Liver (tissue), 9 donors: ENCODE data around the gene ZBTB21. TPM values are rescaled to one million over a fixed set of nuclear protein-coding genes. Genes with fewer than 3 reads are reported as not detected.
"Not testable (repeated sequence)": the region's sequence is repeated elsewhere in the genome, so short reads cannot be mapped to it uniquely, and the experiment has no call there.

Experiments used
- DNase-seq: peaks from one replicate; pipeline ENCODE4 v3.0.0-alpha.2; 2017; ENCODE audit warnings: low spot score
- H3K27ac ChIP-seq, 2 donors: one replicate each; pipeline ENCODE4 v1.7.0; 2013; ENCODE audit warnings: inconsistent platforms in 2 of 2, low read length in 2 of 2, control low read depth in 1 of 2, low read depth in 1 of 2, mild to moderate bottlenecking in 1 of 2
- H3K27me3 ChIP-seq, 4 donors: one replicate each; pipeline versions ENCODE4 v1.6.1 to v1.7.0; 2013; ENCODE audit warnings: low read length in 3 of 4, inconsistent platforms in 1 of 4, mild to moderate bottlenecking in 1 of 4, moderate library complexity in 1 of 4; ENCODE audit not compliant: control insufficient read depth in 4 of 4, insufficient read depth in 4 of 4
- H3K36me3 ChIP-seq, 4 donors: one replicate each; pipeline versions ENCODE4 v1.6.1 to v1.7.0; 2013; ENCODE audit warnings: low read length in 3 of 4, mild to moderate bottlenecking in 3 of 4, low read depth in 1 of 4, moderate library complexity in 1 of 4; ENCODE audit not compliant: control insufficient read depth in 4 of 4, insufficient read depth in 3 of 4
- H3K4me1 ChIP-seq, 4 donors: one replicate each; pipeline versions ENCODE4 v1.6.1 to v1.7.0; 2013; ENCODE audit warnings: low read length in 3 of 4, mild to moderate bottlenecking in 3 of 4, moderate library complexity in 1 of 4; ENCODE audit not compliant: control insufficient read depth in 4 of 4, insufficient read depth in 4 of 4
- H3K4me3 ChIP-seq, 3 donors: one replicate each; pipeline versions ENCODE4 v1.6.1 to v1.7.0; 2013; ENCODE audit warnings: low read length in 3 of 3, control low read depth in 1 of 3, low read depth in 1 of 3, mild to moderate bottlenecking in 1 of 3
- H3K9ac ChIP-seq, 2 donors: one replicate each; pipeline ENCODE4 v1.7.0; 2013; ENCODE audit warnings: low read length in 2 of 2, mild to moderate bottlenecking in 2 of 2, moderate library complexity in 2 of 2, control low read depth in 1 of 2, low read depth in 1 of 2
- H3K9me3 ChIP-seq, 4 donors: one replicate each; pipeline versions ENCODE4 v1.6.1 to v1.7.0; 2013; ENCODE audit warnings: low read length in 3 of 4; ENCODE audit not compliant: control insufficient read depth in 4 of 4
- EGR1 ChIP-seq, 2 donors: IDR thresholded peaks; 2 replicates each; pipeline ENCODE4 v1.6.1; 2016 to 2018; ENCODE audit warnings: antibody characterized with exemption in 2 of 2, low read depth in 2 of 2
- FOXA1 ChIP-seq: IDR thresholded peaks from 2 replicates; pipeline ENCODE4 v1.6.1; 2016; ENCODE audit warnings: antibody characterized with exemption
- FOXA2 ChIP-seq: IDR thresholded peaks from 2 replicates; pipeline ENCODE4 v1.6.1; 2016; ENCODE audit warnings: antibody characterized with exemption
- GABPA ChIP-seq, 2 donors: IDR thresholded peaks in 1 of 2; conservative IDR thresholded peaks in 1 of 2; 2 replicates each; pipeline ENCODE4 v1.6.1; 2016; ENCODE audit warnings: antibody characterized with exemption in 2 of 2, mild to moderate bottlenecking in 1 of 2, moderate library complexity in 1 of 2
- HNF4A ChIP-seq, 2 donors: conservative IDR thresholded peaks; 2 replicates each; pipeline ENCODE4 v1.6.1; 2016; ENCODE audit warnings: antibody characterized with exemption in 2 of 2, mild to moderate bottlenecking in 2 of 2
- HNF4G ChIP-seq: IDR thresholded peaks from 2 replicates; pipeline ENCODE4 v1.6.1; 2016; ENCODE audit warnings: antibody characterized with exemption
- JUND ChIP-seq, 2 donors: IDR thresholded peaks; 2 replicates each; pipeline ENCODE4 v1.6.1; 2016; ENCODE audit warnings: antibody characterized with exemption in 2 of 2
- NR2F2 ChIP-seq: IDR thresholded peaks from 2 replicates; pipeline ENCODE4 v1.6.1; 2016; ENCODE audit warnings: antibody characterized with exemption
- RAD21 ChIP-seq, 2 donors: IDR thresholded peaks; 2 replicates each; pipeline ENCODE4 v1.6.1; 2016; ENCODE audit warnings: antibody characterized with exemption in 2 of 2, mild to moderate bottlenecking in 2 of 2
- TAF1 ChIP-seq: conservative IDR thresholded peaks from 2 replicates; pipeline ENCODE4 v1.6.1; 2016; ENCODE audit warnings: antibody characterized with exemption, mild to moderate bottlenecking
- YY1 ChIP-seq: IDR thresholded peaks from 2 replicates; pipeline ENCODE4 v1.6.1; 2016; ENCODE audit warnings: antibody characterized with exemption, mild to moderate bottlenecking
- WGBS: extraction: QIAGEN DNeasy Blood & Tissue Kit; methylation state at CpG from one replicate; pipeline ENCODE4 v1.1.7; 2013; 5-methylcytosine and 5-hydroxymethylcytosine counted together
- polyA plus RNA-seq, 2 donors: library from polyadenylated mRNA; stranded (reverse) in 1 of 2; unstranded in 1 of 2; fragments of 200-250 nt in 1 of 2; fragments of >200 nt in 1 of 2; fragmentation: Nextera tagmentation in 1 of 2; extraction: Ambion mirVana in 1 of 2; gene quantifications; one replicate each; pipeline versions ENCODE4 v1.2.1 to v1.2.3, GENCODE V29; 2013 to 2015
- total RNA-seq, 2 donors: library from RNA; depleted of rRNA; stranded (reverse); fragments of >200 nt; gene quantifications; one replicate each; pipeline ENCODE4 v1.2.3, GENCODE V29; 2014
- TF ChIP-seq, protein P1 (sequence below): IDR thresholded peaks from 2 replicates; pipeline ENCODE4 v1.6.1; 2016; ENCODE audit warnings: antibody characterized with exemption, mild to moderate bottlenecking
- TF ChIP-seq, protein P2 (sequence below): IDR thresholded peaks from 2 replicates; pipeline ENCODE4 v1.6.1; 2016; ENCODE audit warnings: antibody characterized with exemption
- TF ChIP-seq, protein P3 (sequence below): IDR thresholded peaks from 2 replicates; pipeline ENCODE4 v1.6.1; 2016; ENCODE audit warnings: antibody characterized with exemption
- TF ChIP-seq, protein P4 (sequence below): IDR thresholded peaks from 2 replicates; pipeline ENCODE4 v1.6.1; 2016; ENCODE audit warnings: antibody characterized with exemption
- donor health status: healthy.
- donor health status: healthy.
- donor health status: healthy.
- donor health status: healthy.
- donor health status: healthy.

Gene ZBTB21
- total and polyA plus RNA-seq, 4 donors = 3.1 to 14.1 (median 4.0) TPM

- Histone ChIP-seq H3K27ac (no peak overlapping the region), H3K9me3 (no peaks in the 10 kb centered on the region), H3K36me3 (no peaks in the 10 kb centered on the region), H3K27me3 (no peaks in the 10 kb centered on the region), H3K9ac (no peak overlapping the region), H3K4me1 (peaks cover 0 to 3% (median under 1%) of the 10 kb centered on the region in 4 donors), H3K4me3 (no peak overlapping the region)
- no peak for DNase-seq
- no peak for TF ChIP-seq YY1
- TF ChIP-seq EGR1 (IDR thresholded peaks at IDR 0.05; ENCODE audit: low read depth in 2 of 2) = no peak
- no peak for TF ChIP-seq GABPA (IDR thresholded peaks at IDR 0.05 in 1 of 2, conservative IDR thresholded peaks at IDR 0.05 in 1 of 2)
- no peak for TF ChIP-seq FOXA2
- TF ChIP-seq HNF4A (conservative IDR thresholded peaks at IDR 0.05) = no peak
- no peak for TF ChIP-seq FOXA1
- TF ChIP-seq RAD21 (IDR thresholded peaks at IDR 0.05) = no peak
- WGBS = 85% methylated on average over 14 of the region's 14 CpGs
Observed at GRCh38 chr21:41961282-41961701, 48.9 kb downstream of the ZBTB21 start.

DNA sequence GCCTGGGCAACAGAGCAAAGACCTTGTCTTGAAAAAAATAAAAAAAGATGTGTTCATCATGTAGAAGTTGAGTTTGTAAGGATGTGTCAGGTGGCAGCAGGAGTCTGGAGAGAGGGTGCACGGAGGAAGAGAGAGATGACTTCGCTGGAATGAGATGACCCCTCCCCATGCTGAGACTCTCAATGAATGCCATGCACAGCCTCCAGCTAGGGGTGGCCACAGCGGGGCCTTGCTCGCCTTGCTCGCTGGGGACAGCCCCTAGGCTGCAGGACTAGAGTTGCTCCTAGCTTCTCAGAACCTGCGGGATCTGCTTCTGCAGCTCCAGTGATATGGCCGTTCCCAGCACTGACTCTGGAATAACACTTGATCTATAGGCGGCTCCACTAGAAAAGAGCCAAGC, 49.8 kb downstream of the ZBTB21 start:
- Histone ChIP-seq H3K27me3 (no peaks in the 10 kb centered on the region), H3K9ac (no peak overlapping the region), H3K4me1 (peaks cover 0 to 3% (median under 1%) of the 10 kb centered on the region in 4 donors), H3K9me3 (no peaks in the 10 kb centered on the region), H3K36me3 (no peaks in the 10 kb centered on the region), H3K27ac (no peak overlapping the region), H3K4me3 (no peak overlapping the region)
- 90% methylated on average over 8 of the region's 8 CpGs for WGBS
- TF ChIP-seq, protein P1, sequence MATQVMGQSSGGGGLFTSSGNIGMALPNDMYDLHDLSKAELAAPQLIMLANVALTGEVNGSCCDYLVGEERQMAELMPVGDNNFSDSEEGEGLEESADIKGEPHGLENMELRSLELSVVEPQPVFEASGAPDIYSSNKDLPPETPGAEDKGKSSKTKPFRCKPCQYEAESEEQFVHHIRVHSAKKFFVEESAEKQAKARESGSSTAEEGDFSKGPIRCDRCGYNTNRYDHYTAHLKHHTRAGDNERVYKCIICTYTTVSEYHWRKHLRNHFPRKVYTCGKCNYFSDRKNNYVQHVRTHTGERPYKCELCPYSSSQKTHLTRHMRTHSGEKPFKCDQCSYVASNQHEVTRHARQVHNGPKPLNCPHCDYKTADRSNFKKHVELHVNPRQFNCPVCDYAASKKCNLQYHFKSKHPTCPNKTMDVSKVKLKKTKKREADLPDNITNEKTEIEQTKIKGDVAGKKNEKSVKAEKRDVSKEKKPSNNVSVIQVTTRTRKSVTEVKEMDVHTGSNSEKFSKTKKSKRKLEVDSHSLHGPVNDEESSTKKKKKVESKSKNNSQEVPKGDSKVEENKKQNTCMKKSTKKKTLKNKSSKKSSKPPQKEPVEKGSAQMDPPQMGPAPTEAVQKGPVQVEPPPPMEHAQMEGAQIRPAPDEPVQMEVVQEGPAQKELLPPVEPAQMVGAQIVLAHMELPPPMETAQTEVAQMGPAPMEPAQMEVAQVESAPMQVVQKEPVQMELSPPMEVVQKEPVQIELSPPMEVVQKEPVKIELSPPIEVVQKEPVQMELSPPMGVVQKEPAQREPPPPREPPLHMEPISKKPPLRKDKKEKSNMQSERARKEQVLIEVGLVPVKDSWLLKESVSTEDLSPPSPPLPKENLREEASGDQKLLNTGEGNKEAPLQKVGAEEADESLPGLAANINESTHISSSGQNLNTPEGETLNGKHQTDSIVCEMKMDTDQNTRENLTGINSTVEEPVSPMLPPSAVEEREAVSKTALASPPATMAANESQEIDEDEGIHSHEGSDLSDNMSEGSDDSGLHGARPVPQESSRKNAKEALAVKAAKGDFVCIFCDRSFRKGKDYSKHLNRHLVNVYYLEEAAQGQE = no peak
- TF ChIP-seq, protein P2, sequence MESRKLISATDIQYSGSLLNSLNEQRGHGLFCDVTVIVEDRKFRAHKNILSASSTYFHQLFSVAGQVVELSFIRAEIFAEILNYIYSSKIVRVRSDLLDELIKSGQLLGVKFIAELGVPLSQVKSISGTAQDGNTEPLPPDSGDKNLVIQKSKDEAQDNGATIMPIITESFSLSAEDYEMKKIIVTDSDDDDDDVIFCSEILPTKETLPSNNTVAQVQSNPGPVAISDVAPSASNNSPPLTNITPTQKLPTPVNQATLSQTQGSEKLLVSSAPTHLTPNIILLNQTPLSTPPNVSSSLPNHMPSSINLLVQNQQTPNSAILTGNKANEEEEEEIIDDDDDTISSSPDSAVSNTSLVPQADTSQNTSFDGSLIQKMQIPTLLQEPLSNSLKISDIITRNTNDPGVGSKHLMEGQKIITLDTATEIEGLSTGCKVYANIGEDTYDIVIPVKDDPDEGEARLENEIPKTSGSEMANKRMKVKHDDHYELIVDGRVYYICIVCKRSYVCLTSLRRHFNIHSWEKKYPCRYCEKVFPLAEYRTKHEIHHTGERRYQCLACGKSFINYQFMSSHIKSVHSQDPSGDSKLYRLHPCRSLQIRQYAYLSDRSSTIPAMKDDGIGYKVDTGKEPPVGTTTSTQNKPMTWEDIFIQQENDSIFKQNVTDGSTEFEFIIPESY = no peak
- TF ChIP-seq HNF4G (no peak), TAF1 (no peak), YY1 (no peak), NR2F2 (no peak), JUND (IDR thresholded peaks at IDR 0.05) (no peak), GABPA (IDR thresholded peaks at IDR 0.05 in 1 of 2, conservative IDR thresholded peaks at IDR 0.05 in 1 of 2) (no peak)
- TF ChIP-seq, protein P3, sequence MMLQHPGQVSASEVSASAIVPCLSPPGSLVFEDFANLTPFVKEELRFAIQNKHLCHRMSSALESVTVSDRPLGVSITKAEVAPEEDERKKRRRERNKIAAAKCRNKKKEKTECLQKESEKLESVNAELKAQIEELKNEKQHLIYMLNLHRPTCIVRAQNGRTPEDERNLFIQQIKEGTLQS = no peak
- TF ChIP-seq, protein P4, sequence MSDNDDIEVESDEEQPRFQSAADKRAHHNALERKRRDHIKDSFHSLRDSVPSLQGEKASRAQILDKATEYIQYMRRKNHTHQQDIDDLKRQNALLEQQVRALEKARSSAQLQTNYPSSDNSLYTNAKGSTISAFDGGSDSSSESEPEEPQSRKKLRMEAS = no peak
- no peak for DNase-seq

DNA sequence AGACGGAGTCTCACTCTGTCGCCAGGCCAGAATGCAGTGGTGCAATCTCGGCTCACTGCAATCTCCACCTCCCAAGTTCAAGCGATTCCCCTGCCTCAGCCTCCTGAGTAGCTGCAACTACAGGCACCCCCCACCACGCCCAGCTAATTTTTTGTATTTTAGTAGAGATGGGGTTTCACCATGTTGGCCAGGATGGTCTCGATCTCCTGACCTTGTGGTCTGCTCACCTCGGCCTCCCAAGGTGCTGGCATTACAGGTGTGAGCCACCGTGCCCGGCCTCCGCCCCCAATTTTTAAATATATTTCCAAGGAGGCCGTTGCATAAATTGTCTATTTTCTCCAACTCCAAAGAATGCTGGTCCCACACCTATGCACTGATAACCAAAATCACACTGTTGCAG, 50.5 kb downstream of the ZBTB21 start:
- 97% methylated on average over 11 of the region's 11 CpGs for WGBS
- DNase-seq, H3K27me3 ChIP-seq, H3K9me3 ChIP-seq, H3K9ac ChIP-seq, H3K36me3 ChIP-seq, H3K4me3 ChIP-seq, H3K27ac ChIP-seq, H3K4me1 ChIP-seq: not testable (repeated sequence)
